Measurements from ENCODE around the gene HAND2. TPM values are rescaled to one million over a fixed set of nuclear protein-coding genes. Genes with fewer than 3 reads are reported as not detected.

Gene HAND2
- total and polyA plus RNA-seq, 2 experiments from 2014 or later: 0.15 TPM; not detected in 1

- Mint-ChIP-seq H3K36me3 (ENCODE audit: low read depth) (no peaks in the 10 kb centered on the region; the same call in 2 of the 3 replicates), H3K9me3 (no peaks in the 10 kb centered on the region), H3K27ac (no peak overlapping the region), H3K4me1 (peaks cover 11% of the 10 kb centered on the region), H3K27me3 (ENCODE audit: insufficient read depth, low read depth, poor library complexity) (peaks cover 37% of the 10 kb centered on the region), H3K4me3 (no peak overlapping the region)
- ATAC-seq (no peak), DNase-seq (ENCODE audit: low spot score) (no peak)
- no peak overlapping the region for H3K4me2 ChIP-seq
- no peak overlapping the region for H2AFZ ChIP-seq
- H3K36me3 ChIP-seq (ENCODE audit: insufficient read depth): no peaks in the 10 kb centered on the region
- TF ChIP-seq ETS1 (IDR thresholded peaks at IDR 0.05) (no peak), ZNF331 (CRISPR knock-in tag; IDR thresholded peaks at IDR 0.05; ENCODE audit: low read depth) (no peak), STAT1 (IDR thresholded peaks at IDR 0.05; ENCODE audit: unreplicated experiment) (no peak), JUNB (IDR thresholded peaks at IDR 0.05; ENCODE audit: unreplicated experiment) (no peak), POLR2AphosphoS5 (IDR thresholded peaks at IDR 0.05; ENCODE audit: low read depth) (no peak), ZNF462 (CRISPR knock-in tag; IDR thresholded peaks at IDR 0.05) (no peak), CREB1 (CRISPR knock-in tag; IDR thresholded peaks at IDR 0.05; ENCODE audit: low read depth) (no peak), ZNF114 (CRISPR knock-in tag; IDR thresholded peaks at IDR 0.05) (no peak), NANOG (IDR thresholded peaks at IDR 0.05; ENCODE audit: borderline replicate concordance) (no peak), CTCF (conservative IDR thresholded peaks at IDR 0.05; ENCODE audit: low read depth in 2 of 2) (no peak), EZH2phosphoT487 (IDR thresholded peaks at IDR 0.05; ENCODE audit: unreplicated experiment) (no peak), EZH2 (IDR thresholded peaks at IDR 0.05; ENCODE audit: low read depth, unreplicated experiment) (no peak), REST (IDR thresholded peaks at IDR 0.05; ENCODE audit: unreplicated experiment) (no peak)
- H3F3A ChIP-seq (replicated peaks; ENCODE audit: low read depth): peaks cover 5% of the 10 kb centered on the region
- no peaks in the 10 kb centered on the region for H3K9me2 ChIP-seq (ENCODE audit: insufficient read depth)
- no peaks in the 10 kb centered on the region for H3K79me2 ChIP-seq (replicated peaks; ENCODE audit: insufficient read depth)
- H3K27ac ChIP-seq (ENCODE audit: low read depth): no peak overlapping the region
- no peak overlapping the region for H3K4me3 ChIP-seq
- peaks cover 64% of the 10 kb centered on the region for H3K27me3 ChIP-seq (ENCODE audit: insufficient read depth)
- H3K4me1 ChIP-seq (ENCODE audit: insufficient read depth): peaks cover 9% of the 10 kb centered on the region
- H4K20me1 ChIP-seq (replicated peaks; ENCODE audit: insufficient read depth): peaks cover 3% of the 10 kb centered on the region; the same call in 1 of the 2 replicates
Observed at GRCh38 chr4:173543266-173543665, 13.2 kb upstream of the HAND2 start.

Measured in GM23338 (cell line).